ENCODE results near the gene SPEN. TPM values are rescaled to one million over a fixed set of nuclear protein-coding genes. Genes with fewer than 3 reads are reported as not detected.
A peak's percentile ranks its signal among the peaks of the same experiment; 100 is the strongest.
"Not testable (repeated sequence)": the region's sequence is repeated elsewhere in the genome, so short reads cannot be mapped to it uniquely, and the experiment has no call there.

The SPEN gene
- 10 to 100 TPM; 50.3 to 64.7 (median 56.2) TPM for polyA plus RNA-seq (ENCODE audit: insufficient read length in 4 of 4)

GRCh38 chr1:15847100-15847892, at the start of gene SPEN:
SPEN (plus strand) TSS chr1:15847707; CDS start chr1:15848068, 361 bp downstream.
- DNase-seq (ENCODE audit: low read depth in 4 of 4, low spot score in 3 of 4): peak; percentile 94 to 98 (median 96)

GRCh38 chr1:15799004-15799867, 48.3 kb upstream of the SPEN start:
- no peak for DNase-seq (ENCODE audit: low read depth in 4 of 4, low spot score in 3 of 4)

- peak; percentile 54 to 70 (median 66) for DNase-seq (ENCODE audit: low read depth in 4 of 4, low spot score in 3 of 4)
Measured at GRCh38 chr1:15799928-15800835, 47.3 kb upstream of the SPEN start.

GRCh38 chr1:15802234-15802965, 45.1 kb upstream of the SPEN start:
- DNase-seq (ENCODE audit: low read depth in 4 of 4, low spot score in 3 of 4): no peak

- no peak for DNase-seq (ENCODE audit: low read depth in 4 of 4, low spot score in 3 of 4)
Measured at GRCh38 chr1:15803380-15803779, 44.1 kb upstream of the SPEN start.

GRCh38 chr1:15804060-15804459, 43.4 kb upstream of the SPEN start:
- DNase-seq (ENCODE audit: low read depth in 4 of 4, low spot score in 3 of 4): no peak

- no peak for DNase-seq (ENCODE audit: low read depth in 4 of 4, low spot score in 3 of 4)
Measured at GRCh38 chr1:15807121-15807520, 40.4 kb upstream of the SPEN start.

GRCh38 chr1:15807549-15807948, 40.0 kb upstream of the SPEN start, which contains the start of gene UQCRHL:
UQCRHL (minus strand) TSS chr1:15807649; CDS start chr1:15807649, 0 bp downstream.
- not testable (repeated sequence) for DNase-seq (ENCODE audit: low read depth in 4 of 4, low spot score in 3 of 4)

- DNase-seq (ENCODE audit: low read depth in 4 of 4, low spot score in 3 of 4): no peak
Measured at GRCh38 chr1:15808955-15809354, 38.6 kb upstream of the SPEN start.

GRCh38 chr1:15810073-15810472, 37.4 kb upstream of the SPEN start:
- DNase-seq (ENCODE audit: low read depth in 4 of 4, low spot score in 3 of 4): no peak

- DNase-seq (ENCODE audit: low read depth in 4 of 4, low spot score in 3 of 4): no peak
Measured at GRCh38 chr1:15816674-15817073, 30.8 kb upstream of the SPEN start.

- DNase-seq (ENCODE audit: low read depth in 4 of 4, low spot score in 3 of 4): no peak
Measured at GRCh38 chr1:15820478-15820877, 27.0 kb upstream of the SPEN start.

- no peak for DNase-seq (ENCODE audit: low read depth in 4 of 4, low spot score in 3 of 4)
Measured at GRCh38 chr1:15825800-15826199, 21.7 kb upstream of the SPEN start.

GRCh38 chr1:15826810-15827507, 20.5 kb upstream of the SPEN start:
- no peak for DNase-seq (ENCODE audit: low read depth in 4 of 4, low spot score in 3 of 4)

- DNase-seq (ENCODE audit: low read depth in 4 of 4, low spot score in 3 of 4): not testable (repeated sequence)
Measured at GRCh38 chr1:15827567-15827966, 19.9 kb upstream of the SPEN start.

GRCh38 chr1:15828931-15829330, 18.6 kb upstream of the SPEN start:
- DNase-seq (ENCODE audit: low read depth in 4 of 4, low spot score in 3 of 4): not testable (repeated sequence)

GRCh38 chr1:15830258-15830657, 17.2 kb upstream of the SPEN start:
- DNase-seq (ENCODE audit: low read depth in 4 of 4, low spot score in 3 of 4): no peak

- no peak for DNase-seq (ENCODE audit: low read depth in 4 of 4, low spot score in 3 of 4)
Measured at GRCh38 chr1:15833069-15833679, 14.3 kb upstream of the SPEN start.

All from left renal pelvis (tissue), 4 donors.